Epithelial cell of prostate (primary cell): ENCODE results near the gene IL5.

Experiments used
- DNase-seq: peaks from one replicate; pipeline ENCODE4 v3.0.0-alpha.2; 2011; ENCODE audit warnings: low read depth, low spot score
- H3K27ac ChIP-seq: fragments of 450-650 bp; 2 replicates; pipeline ENCODE4 v1.5.1; 2017; ENCODE audit warnings: mild to moderate bottlenecking

The IL5 gene

DNA sequence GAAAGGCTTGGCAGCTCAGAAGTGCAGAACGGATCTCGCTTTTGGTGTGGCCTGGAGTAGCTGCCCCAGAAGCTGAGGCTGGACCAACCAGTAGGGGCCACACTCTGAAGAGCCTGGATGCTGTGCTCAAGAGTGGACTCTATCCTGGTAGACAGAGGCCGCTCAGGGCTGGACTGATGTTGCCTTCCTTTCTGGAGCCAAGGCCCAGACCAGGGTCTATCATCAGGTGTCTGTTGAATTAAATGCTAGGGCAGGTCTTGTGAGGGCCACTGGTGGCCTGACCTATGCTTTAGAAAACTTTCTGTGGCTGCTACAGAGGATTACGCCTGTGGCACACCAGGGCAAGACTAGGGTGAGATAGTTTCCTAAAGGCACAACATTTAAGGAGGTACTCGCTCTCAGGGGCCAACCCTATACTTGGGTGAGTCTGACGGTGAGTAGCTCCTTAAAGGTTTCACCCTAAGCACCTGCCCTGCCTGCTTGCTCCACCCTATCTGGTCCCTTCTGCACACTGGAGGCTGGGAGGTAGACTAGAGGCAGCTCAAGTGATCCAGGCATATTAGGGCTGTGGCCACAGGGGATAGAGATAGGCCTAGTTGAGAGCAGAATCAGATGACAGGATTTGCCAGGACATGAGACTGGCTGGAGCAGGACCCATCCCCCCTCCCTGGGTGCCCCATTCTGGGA lies 42.9 kb downstream of the IL5 start:
- no peak overlapping the region for H3K27ac ChIP-seq
- no peak for DNase-seq

DNA sequence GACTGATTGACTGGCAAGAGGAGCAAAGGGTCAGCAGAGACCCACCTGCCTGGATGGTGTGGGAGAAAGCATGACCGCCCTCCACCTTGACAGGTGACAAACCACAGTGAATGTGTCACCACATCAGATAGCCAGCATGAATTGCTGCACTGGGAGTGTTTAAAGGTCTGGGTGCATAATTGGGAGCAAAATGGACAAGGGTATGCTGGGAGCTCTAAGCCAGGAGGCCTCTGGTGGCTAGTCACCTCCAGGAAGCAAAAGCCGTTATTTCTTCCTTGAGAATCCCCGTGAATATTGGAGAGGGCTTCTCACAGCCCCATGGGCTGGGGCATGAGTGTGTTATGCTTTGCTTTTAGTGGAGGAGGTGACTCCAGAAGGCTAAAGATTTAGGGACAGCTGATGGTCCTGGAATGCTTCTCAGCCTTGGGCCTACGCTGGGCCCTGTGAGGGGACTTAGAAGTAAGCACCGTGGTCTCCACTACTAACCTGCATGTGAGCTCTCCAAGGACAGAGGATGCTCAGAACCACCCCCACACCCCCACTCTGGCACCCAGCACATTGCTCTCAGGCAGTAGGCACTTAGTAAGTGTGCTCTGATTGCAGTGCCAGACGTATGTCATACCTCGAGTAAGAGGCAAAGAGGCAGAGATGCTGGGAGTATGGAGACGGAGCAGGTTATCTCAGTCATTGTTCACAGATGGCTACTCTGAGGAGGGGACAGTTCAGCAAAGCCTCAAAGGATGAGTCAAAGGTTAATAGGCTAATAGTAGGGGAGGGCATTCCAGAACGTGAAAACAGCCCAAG lies 43.7 kb downstream of the IL5 start:
- no peak for DNase-seq
- peak overlapping the region; percentile 83 for H3K27ac ChIP-seq

DNA sequence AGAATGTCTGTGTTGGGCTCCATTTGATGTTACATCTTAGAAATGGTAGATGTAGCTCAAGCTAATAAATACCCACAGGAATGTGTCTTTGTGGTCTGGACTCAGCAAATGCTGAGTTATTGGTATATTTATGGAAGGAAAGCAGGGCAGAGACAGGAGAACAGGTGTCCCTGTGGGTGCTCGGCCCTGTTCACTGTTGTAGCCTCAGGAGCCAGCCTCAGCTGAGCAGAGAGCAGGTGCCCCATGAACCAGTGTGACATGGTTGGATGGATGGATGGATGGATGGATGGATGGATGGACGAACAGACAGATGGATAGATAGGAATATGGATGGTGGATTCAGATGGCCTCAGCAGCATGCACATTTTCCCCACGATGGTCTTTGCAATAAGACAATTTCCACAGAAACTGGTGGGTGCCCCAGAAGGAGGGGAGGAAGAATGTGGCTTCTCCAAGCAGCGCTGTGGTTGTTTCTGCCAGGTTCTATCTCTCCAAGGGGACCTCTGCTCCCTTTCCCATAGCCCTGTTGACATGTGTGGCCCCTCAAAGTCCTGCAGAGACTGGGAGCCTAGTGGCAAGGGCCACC lies 44.5 kb downstream of the IL5 start:
- no peak for DNase-seq
- peak overlapping the region; percentile 83 for H3K27ac ChIP-seq

DNA sequence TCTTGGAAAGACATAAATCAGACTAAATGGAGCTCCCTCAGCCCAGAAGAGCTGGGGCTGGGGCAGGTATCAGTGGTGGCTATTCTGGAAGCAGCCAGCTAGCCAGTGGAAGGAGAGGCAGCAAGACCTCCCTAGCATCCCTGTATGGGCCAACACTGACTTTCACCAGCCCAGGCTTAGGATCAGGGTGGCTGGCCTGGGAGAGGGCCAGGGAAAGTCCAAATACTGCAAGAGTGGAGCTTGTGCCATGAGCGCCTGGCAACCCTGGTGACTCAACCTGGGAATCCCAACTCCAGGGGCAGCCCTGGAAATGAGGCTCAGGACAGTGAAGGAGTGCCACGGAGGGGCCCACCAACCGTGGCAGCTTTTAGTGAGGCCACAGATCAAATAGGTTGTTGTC lies 45.2 kb downstream of the IL5 start:
- DNase-seq = no peak
- H3K27ac ChIP-seq = peak overlapping the region; percentile 83

DNA sequence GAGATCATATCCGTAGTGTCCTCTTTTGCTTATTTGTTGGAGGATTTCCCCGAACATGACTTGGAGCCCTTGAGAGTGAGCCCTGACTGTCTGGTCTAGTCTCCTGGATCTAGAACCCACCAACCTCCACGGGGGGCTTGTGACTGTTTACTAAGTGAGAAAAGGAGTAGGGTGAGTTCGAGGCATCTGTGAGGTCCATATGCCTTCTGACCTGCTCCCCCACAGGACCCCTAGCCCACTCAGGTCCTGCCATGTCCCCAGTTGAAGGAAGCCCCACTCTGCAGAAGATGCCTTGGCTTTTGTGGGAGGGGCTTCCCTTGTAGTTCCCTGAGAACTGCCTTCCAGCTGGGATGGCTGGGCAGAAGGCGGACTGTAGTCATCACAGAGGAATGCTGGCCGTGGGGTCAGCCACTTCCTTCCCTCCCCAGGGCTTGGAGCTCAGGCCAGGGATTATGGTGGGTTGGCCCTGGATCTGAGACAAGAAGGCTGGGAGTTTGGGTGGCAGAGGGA lies 45.8 kb downstream of the IL5 start:
- no peak for DNase-seq
- H3K27ac ChIP-seq = peak overlapping the region; percentile 83

DNA sequence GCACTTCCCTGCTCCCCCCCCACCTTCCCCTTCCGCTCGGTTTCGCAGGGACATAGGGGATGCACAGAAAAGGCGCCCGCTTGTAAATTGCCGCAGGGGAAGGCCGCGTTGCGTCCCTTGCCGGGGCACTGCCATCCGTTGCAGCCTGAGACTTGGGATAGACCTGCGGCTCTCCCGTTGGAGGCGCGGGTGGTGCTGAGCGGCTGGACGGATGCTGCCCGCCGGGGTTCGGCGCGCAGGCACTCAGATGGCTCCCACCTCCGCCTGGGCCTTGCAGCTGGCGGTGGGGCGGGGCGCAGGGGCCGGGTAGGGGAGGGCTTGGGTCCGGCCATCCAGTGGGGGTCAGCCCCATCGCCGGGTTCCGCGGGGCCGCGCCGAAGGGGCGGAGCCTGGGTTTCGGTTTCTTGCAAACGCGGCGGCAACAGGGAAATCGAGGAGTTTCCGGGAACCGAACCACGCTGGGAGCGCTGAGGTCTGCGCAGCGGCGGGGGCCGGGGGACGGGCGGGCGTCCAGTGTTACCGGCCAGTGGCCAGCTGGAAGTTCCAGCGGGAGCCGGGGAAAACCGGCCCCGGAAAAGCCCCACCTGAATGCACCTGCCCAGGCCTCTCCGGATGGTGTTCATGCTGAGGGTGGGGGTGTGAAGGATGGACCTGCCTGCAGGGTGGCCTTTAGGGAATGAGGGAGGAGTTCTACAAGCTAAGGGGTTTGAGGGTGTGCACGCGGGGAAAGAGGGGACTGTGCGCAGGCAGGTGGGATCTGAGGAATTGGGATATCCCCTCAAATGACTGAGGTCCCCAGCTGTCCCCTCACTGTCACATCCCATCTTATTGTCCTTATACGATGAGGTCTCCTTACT lies 46.5 kb downstream of the IL5 start:
- DNase-seq = no peak
- H3K27ac ChIP-seq = peak overlapping the region; percentile 83

DNA sequence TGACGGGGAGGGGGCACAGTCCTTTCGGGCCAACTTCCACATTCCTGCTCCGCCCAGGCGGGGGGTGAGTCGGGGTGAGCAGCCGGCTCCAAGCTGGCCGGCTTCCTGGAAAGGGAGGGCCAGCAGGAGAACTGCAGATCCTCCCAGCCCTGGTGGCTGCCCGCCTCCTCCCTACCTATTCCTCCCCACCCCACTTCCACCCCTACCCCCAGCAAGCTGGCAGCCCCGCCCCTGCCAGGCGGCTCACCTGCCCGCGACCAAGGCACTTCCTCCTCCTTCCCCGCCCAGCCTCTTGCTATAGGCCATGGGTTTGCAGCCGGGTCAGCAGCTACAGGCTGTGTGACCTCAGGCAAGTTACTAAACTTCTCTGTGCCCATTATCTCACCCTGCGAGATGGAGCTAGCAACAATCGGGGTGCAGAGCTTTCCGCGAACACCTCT lies 47.1 kb downstream of the IL5 start:
- peak; percentile 77 for DNase-seq
- H3K27ac ChIP-seq = peak overlapping the region; percentile 83

DNA sequence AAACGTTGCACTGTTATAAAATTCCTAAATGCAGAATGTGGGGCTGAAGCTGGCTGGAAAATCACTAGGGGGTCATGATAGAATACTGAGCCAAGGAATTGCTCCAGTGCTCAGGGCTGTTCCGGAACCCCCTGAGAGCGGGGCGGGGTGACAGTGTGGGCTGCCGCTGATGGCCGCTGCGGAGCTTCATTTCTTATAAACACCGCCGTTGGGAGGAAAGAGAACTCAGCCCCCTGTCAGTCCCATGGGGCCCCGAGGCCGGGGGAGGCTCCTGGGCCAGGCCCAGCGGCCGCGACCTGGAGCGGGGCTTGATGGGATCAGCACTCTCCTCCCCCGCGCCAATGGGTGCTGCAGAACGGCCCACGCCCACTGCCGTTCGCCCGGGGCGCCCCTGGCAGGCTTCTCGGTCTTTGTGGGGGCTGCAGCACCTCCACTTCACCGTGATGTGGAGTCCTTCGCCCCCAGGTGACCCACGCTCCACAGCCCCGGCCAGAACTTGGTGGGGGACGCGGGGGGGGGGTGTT lies 47.6 kb downstream of the IL5 start:
- no peak for DNase-seq

DNA sequence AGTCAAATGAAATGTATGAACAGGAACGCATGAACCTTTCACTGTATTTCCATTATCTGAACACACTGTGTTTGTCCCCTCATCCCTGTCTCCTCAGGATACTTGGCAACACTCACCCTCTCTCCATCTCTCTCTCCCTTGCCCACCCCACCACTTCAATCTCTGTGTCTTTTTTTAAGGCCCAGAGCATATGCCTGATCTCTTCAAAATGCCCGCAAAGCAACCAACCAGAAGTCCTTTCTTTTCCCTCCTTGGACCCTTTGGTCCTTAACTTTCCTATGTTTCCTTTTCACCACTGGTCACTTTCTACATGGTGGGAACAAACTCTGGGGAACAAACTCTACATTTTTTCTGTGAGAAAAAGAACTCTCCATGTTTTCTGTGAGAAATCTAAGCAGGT lies 49.5 kb downstream of the IL5 start:
- no peak for DNase-seq
- H3K27ac ChIP-seq = no peak overlapping the region

More for the DNA sequence above, 47.6 kb downstream of the IL5 start:
- peak overlapping the region; percentile 83 for H3K27ac ChIP-seq

DNA sequence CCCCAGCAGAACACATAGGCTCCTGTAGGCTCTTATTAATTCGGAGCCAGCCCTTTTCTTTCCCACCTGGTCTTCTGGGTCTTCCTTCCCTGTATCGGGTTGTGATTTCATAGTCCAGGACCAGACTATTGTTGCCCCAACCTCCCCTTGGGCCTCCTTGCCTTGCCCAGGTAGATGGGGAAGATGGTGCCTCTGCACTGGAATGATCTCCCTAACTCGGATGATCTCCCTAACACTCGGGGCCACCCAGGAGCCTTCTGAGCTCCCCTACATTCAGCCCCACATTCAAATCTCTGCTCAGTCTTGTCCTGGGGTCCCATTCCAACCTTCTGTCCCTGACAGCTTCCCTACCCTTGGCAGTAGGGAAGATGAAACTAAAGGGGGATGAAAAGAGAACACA lies 50.1 kb downstream of the IL5 start:
- no peak overlapping the region for H3K27ac ChIP-seq
- no peak for DNase-seq

DNA sequence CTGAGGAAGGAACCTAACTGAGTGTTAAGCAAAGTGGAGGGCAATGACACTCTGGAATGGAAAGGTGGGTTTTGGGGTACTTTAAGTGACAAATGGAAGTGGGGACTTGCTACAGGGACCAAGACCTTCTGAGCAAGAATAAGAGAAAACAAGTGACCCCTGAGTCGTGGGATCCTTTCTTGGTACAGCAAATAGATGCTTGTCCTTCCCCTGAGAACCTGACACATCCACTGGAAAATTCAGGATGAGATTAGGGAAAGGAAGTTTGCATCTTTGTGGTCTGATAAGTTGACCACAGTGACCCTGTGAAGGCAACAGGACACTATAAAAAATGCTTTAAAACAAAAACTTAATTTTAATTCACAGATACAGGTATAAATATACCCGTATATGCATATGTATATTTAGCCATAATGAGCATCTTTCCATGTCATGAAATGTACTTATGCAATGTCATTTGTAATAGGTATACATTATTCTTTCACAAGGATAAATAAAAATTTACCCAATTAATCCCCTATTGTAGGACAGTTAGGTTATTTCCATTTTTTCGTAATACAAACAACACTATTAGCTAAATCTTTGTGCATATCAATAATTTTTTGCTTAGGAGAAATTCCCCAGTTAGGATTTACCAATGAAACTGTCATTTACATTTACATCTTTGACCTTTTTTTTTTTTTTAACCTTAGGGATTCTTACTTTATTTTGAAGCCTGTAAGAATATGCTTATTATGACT lies 50.8 kb downstream of the IL5 start:
- no peak overlapping the region for H3K27ac ChIP-seq
- DNase-seq = no peak
